ENCODE results near the gene LRIG1.

Gene LRIG1

GRCh38 chr3:66418475-66418931, 82.3 kb downstream of the LRIG1 start:
- Histone ChIP-seq H3K36me3 (ENCODE audit: insufficient read depth, low read length) (no peaks in the 10 kb centered on the region), H2AFZ (ENCODE audit: low read length, unreplicated experiment) (no peak overlapping the region), H3K27ac (ENCODE audit: low read depth, low read length) (no peak overlapping the region), H3K4me1 (ENCODE audit: control insufficient read depth, insufficient read depth, low read length, unreplicated experiment) (peaks cover 5% of the 10 kb centered on the region), H3K4me3 (ENCODE audit: low read depth, low read length) (no peak overlapping the region), H3K79me2 (ENCODE audit: control insufficient read depth, insufficient read depth, low read length, unreplicated experiment) (no peaks in the 10 kb centered on the region), H3K27me3 (ENCODE audit: insufficient read depth, low read length) (no peaks in the 10 kb centered on the region)

GRCh38 chr3:66416556-66417304, 84.1 kb downstream of the LRIG1 start:
- Histone ChIP-seq H3K4me1 (ENCODE audit: control insufficient read depth, insufficient read depth, low read length, unreplicated experiment) (peaks cover 13% of the 10 kb centered on the region), H3K4me3 (ENCODE audit: low read depth, low read length) (no peak overlapping the region), H2AFZ (ENCODE audit: low read length, unreplicated experiment) (no peak overlapping the region), H3K79me2 (ENCODE audit: control insufficient read depth, insufficient read depth, low read length, unreplicated experiment) (no peaks in the 10 kb centered on the region), H3K27ac (ENCODE audit: low read depth, low read length) (no peak overlapping the region), H3K36me3 (ENCODE audit: insufficient read depth, low read length) (no peaks in the 10 kb centered on the region), H3K27me3 (ENCODE audit: insufficient read depth, low read length) (no peaks in the 10 kb centered on the region)

- no peaks in the 10 kb centered on the region for H3K79me2 ChIP-seq (ENCODE audit: control insufficient read depth, insufficient read depth, low read length, unreplicated experiment)
- peaks cover 13% of the 10 kb centered on the region for H3K4me1 ChIP-seq (ENCODE audit: control insufficient read depth, insufficient read depth, low read length, unreplicated experiment)
- no peaks in the 10 kb centered on the region for H3K27me3 ChIP-seq (ENCODE audit: insufficient read depth, low read length)
- no peak overlapping the region for H3K27ac ChIP-seq (ENCODE audit: low read depth, low read length)
- H3K4me3 ChIP-seq (ENCODE audit: low read depth, low read length) = no peak overlapping the region
- H3K36me3 ChIP-seq (ENCODE audit: insufficient read depth, low read length) = no peaks in the 10 kb centered on the region
- H2AFZ ChIP-seq (ENCODE audit: low read length, unreplicated experiment) = no peak overlapping the region
Measured at GRCh38 chr3:66415867-66416428, 84.9 kb downstream of the LRIG1 start.

- Histone ChIP-seq H3K27ac (ENCODE audit: low read depth, low read length) (no peak overlapping the region), H3K79me2 (ENCODE audit: control insufficient read depth, insufficient read depth, low read length, unreplicated experiment) (no peaks in the 10 kb centered on the region), H3K4me3 (ENCODE audit: low read depth, low read length) (no peak overlapping the region), H3K4me1 (ENCODE audit: control insufficient read depth, insufficient read depth, low read length, unreplicated experiment) (peaks cover 13% of the 10 kb centered on the region), H3K27me3 (ENCODE audit: insufficient read depth, low read length) (no peaks in the 10 kb centered on the region), H2AFZ (ENCODE audit: low read length, unreplicated experiment) (no peak overlapping the region), H3K36me3 (ENCODE audit: insufficient read depth, low read length) (no peaks in the 10 kb centered on the region)
Measured at GRCh38 chr3:66414846-66415245, 86.0 kb downstream of the LRIG1 start.

- Histone ChIP-seq H3K27ac (ENCODE audit: low read depth, low read length) (peak overlapping the region; percentile 53), H2AFZ (ENCODE audit: low read length, unreplicated experiment) (no peak overlapping the region), H3K4me1 (ENCODE audit: control insufficient read depth, insufficient read depth, low read length, unreplicated experiment) (peaks cover 13% of the 10 kb centered on the region), H3K36me3 (ENCODE audit: insufficient read depth, low read length) (no peaks in the 10 kb centered on the region), H3K79me2 (ENCODE audit: control insufficient read depth, insufficient read depth, low read length, unreplicated experiment) (no peaks in the 10 kb centered on the region), H3K4me3 (ENCODE audit: low read depth, low read length) (no peak overlapping the region), H3K27me3 (ENCODE audit: insufficient read depth, low read length) (no peaks in the 10 kb centered on the region)
Measured at GRCh38 chr3:66413151-66413751, 87.6 kb downstream of the LRIG1 start.

- peaks cover 13% of the 10 kb centered on the region for H3K4me1 ChIP-seq (ENCODE audit: control insufficient read depth, insufficient read depth, low read length, unreplicated experiment)
- H3K4me3 ChIP-seq (ENCODE audit: low read depth, low read length) = no peak overlapping the region
- H2AFZ ChIP-seq (ENCODE audit: low read length, unreplicated experiment) = no peak overlapping the region
- no peak overlapping the region for H3K27ac ChIP-seq (ENCODE audit: low read depth, low read length)
- H3K36me3 ChIP-seq (ENCODE audit: insufficient read depth, low read length) = no peaks in the 10 kb centered on the region
- H3K27me3 ChIP-seq (ENCODE audit: insufficient read depth, low read length) = no peaks in the 10 kb centered on the region
- H3K79me2 ChIP-seq (ENCODE audit: control insufficient read depth, insufficient read depth, low read length, unreplicated experiment) = no peaks in the 10 kb centered on the region
Measured at GRCh38 chr3:66411961-66412887, 88.6 kb downstream of the LRIG1 start.

GRCh38 chr3:66411474-66411873, 89.3 kb downstream of the LRIG1 start:
- no peak overlapping the region for H2AFZ ChIP-seq (ENCODE audit: low read length, unreplicated experiment)
- H3K27ac ChIP-seq (ENCODE audit: low read depth, low read length) = no peak overlapping the region
- no peaks in the 10 kb centered on the region for H3K36me3 ChIP-seq (ENCODE audit: insufficient read depth, low read length)
- H3K27me3 ChIP-seq (ENCODE audit: insufficient read depth, low read length) = no peaks in the 10 kb centered on the region
- peaks cover 13% of the 10 kb centered on the region for H3K4me1 ChIP-seq (ENCODE audit: control insufficient read depth, insufficient read depth, low read length, unreplicated experiment)
- no peaks in the 10 kb centered on the region for H3K79me2 ChIP-seq (ENCODE audit: control insufficient read depth, insufficient read depth, low read length, unreplicated experiment)
- H3K4me3 ChIP-seq (ENCODE audit: low read depth, low read length) = no peak overlapping the region

- no peaks in the 10 kb centered on the region for H3K27me3 ChIP-seq (ENCODE audit: insufficient read depth, low read length)
- peaks cover 18% of the 10 kb centered on the region for H3K4me1 ChIP-seq (ENCODE audit: control insufficient read depth, insufficient read depth, low read length, unreplicated experiment)
- no peak overlapping the region for H2AFZ ChIP-seq (ENCODE audit: low read length, unreplicated experiment)
- no peak overlapping the region for H3K27ac ChIP-seq (ENCODE audit: low read depth, low read length)
- no peaks in the 10 kb centered on the region for H3K79me2 ChIP-seq (ENCODE audit: control insufficient read depth, insufficient read depth, low read length, unreplicated experiment)
- H3K4me3 ChIP-seq (ENCODE audit: low read depth, low read length) = no peak overlapping the region
- no peaks in the 10 kb centered on the region for H3K36me3 ChIP-seq (ENCODE audit: insufficient read depth, low read length)
Measured at GRCh38 chr3:66410976-66411375, 89.8 kb downstream of the LRIG1 start.

- no peak overlapping the region for H2AFZ ChIP-seq (ENCODE audit: low read length, unreplicated experiment)
- no peaks in the 10 kb centered on the region for H3K27me3 ChIP-seq (ENCODE audit: insufficient read depth, low read length)
- H3K4me1 ChIP-seq (ENCODE audit: control insufficient read depth, insufficient read depth, low read length, unreplicated experiment) = peaks cover 21% of the 10 kb centered on the region
- H3K79me2 ChIP-seq (ENCODE audit: control insufficient read depth, insufficient read depth, low read length, unreplicated experiment) = no peaks in the 10 kb centered on the region
- no peak overlapping the region for H3K27ac ChIP-seq (ENCODE audit: low read depth, low read length)
- no peaks in the 10 kb centered on the region for H3K36me3 ChIP-seq (ENCODE audit: insufficient read depth, low read length)
- no peak overlapping the region for H3K4me3 ChIP-seq (ENCODE audit: low read depth, low read length)
Measured at GRCh38 chr3:66409771-66410754, 90.8 kb downstream of the LRIG1 start.

Data from ACC112 (cell line).